ENCODE data around the gene DGKG. TPM values are rescaled to one million over a fixed set of nuclear protein-coding genes. Genes with fewer than 3 reads are reported as not detected.

Gene DGKG
- total RNA-seq, 1 experiment from 2014 or later: 45.2 TPM

DNA sequence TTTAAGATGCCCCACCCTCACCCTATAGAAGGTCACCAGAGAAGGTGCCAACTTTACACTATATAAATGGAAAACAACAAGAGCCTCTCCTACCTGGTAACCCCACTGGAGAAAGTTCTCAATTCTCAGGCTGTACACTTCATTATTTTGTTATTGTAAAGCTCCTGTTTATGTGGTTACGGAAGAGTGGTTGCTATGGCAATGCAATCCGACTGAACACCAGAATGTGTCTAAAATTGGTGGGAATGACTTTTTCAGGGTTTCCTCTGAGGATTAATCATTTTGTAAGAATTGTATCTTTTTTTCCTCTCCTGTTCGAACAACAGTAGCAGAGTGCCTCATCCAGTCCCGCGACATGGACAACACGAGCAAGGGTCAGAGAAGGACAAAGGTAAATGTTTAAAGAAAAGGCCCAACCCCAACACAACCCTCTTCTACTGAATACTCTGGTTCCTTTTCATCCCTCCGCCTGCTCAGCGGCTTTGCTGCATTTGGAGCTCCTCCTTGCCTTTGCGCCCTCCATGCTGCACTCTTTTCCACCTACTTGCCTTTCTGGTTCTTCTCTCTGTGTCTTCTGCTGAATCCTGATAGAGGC lies 45.3 kb downstream of the DGKG start:
- Histone ChIP-seq H3K36me3 (ENCODE audit: insufficient read depth, low read length, poor library complexity, severe bottlenecking) (no peaks in the 10 kb centered on the region), H3K27ac (ENCODE audit: low read depth, low read length, poor library complexity, severe bottlenecking) (no peak overlapping the region), H3K4me3 (ENCODE audit: low read depth, low read length, poor library complexity, severe bottlenecking) (no peak overlapping the region), H3K9me3 (ENCODE audit: low read depth, low read length, poor library complexity, severe bottlenecking) (no peaks in the 10 kb centered on the region), H3K27me3 (replicated peaks; ENCODE audit: insufficient read depth, low read depth, low read length, poor library complexity) (no peaks in the 10 kb centered on the region), H3K4me1 (ENCODE audit: insufficient read depth, low read length, poor library complexity, severe bottlenecking) (no peaks in the 10 kb centered on the region)
- DNase-seq (ENCODE audit: low spot score): no peak
- TF ChIP-seq CTCF (conservative IDR thresholded peaks at IDR 0.05; ENCODE audit: low read depth, low read length): no peak
- no peak for TF ChIP-seq EZH2 (IDR thresholded peaks at IDR 0.05; ENCODE audit: borderline replicate concordance, low read depth, low read length, poor library complexity, severe bottlenecking)
- no TSS peak for BruUV-seq (replicated peaks)
- ChIA-PET CTCF (no interaction called here), POLR2A (ENCODE audit: low non-redundant PET) (no interaction called here)
- intact Hi-C loops (cut with micrococcal nuclease; ENCODE audit: unreplicated experiment): no loop called here

DNA sequence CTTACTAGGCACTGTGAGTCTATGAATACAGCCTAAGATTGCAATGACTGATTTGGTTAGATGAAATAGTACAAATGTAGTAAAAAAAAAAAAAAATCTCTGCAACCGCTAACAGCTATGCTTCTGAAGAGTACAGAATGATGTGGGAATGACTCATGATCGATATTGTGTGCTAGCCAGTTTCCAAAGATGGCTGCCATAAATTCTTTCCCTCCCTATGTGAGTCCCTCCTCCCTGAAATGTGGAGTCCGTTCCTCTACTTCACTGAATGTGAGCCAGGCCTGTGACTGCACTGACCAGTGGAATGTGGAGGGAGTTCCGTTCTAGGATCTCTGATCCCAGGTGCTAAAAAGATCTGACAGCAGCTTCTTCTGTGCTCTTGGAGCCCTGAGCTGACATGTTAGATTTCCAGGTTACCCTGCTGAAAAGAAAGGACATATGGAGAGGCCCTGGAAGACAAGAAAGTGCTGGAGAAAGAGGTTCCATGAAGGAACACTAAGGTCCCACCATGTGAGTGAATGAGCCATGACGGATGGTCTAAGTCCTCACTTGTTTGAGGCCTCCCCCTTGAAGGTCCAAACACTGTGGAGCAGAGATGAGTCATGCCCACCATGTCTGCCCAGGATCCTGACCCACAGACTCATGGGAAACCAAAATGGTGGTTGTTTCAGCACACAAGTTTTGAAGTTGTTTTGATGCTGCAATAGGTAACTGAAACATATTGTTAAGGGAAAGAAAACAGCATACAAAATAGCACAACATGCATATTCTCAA lies 46.3 kb downstream of the DGKG start:
- H3K36me3 ChIP-seq (ENCODE audit: insufficient read depth, low read length, poor library complexity, severe bottlenecking): no peaks in the 10 kb centered on the region
- no peak for DNase-seq (ENCODE audit: low spot score)
- no peaks in the 10 kb centered on the region for H3K9me3 ChIP-seq (ENCODE audit: low read depth, low read length, poor library complexity, severe bottlenecking)
- H3K4me1 ChIP-seq (ENCODE audit: insufficient read depth, low read length, poor library complexity, severe bottlenecking): no peaks in the 10 kb centered on the region
- BruUV-seq (replicated peaks): no TSS peak
- no peak overlapping the region for H3K4me3 ChIP-seq (ENCODE audit: low read depth, low read length, poor library complexity, severe bottlenecking)
- ChIA-PET POLR2A (ENCODE audit: low non-redundant PET) (interaction anchor here (0.6 kb wide), 1 partner anchor 16 kb away, joined by 3 read pairs; no protein-coding TSS in a partner anchor), CTCF (no interaction called here)
- peaks cover 3% of the 10 kb centered on the region for H3K27me3 ChIP-seq (replicated peaks; ENCODE audit: insufficient read depth, low read depth, low read length, poor library complexity)
- intact Hi-C loops (cut with micrococcal nuclease; ENCODE audit: unreplicated experiment): no loop called here
- H3K27ac ChIP-seq (ENCODE audit: low read depth, low read length, poor library complexity, severe bottlenecking): no peak overlapping the region
- TF ChIP-seq EZH2 (IDR thresholded peaks at IDR 0.05; ENCODE audit: borderline replicate concordance, low read depth, low read length, poor library complexity, severe bottlenecking): no peak
- no peak for TF ChIP-seq CTCF (conservative IDR thresholded peaks at IDR 0.05; ENCODE audit: low read depth, low read length)

DNA sequence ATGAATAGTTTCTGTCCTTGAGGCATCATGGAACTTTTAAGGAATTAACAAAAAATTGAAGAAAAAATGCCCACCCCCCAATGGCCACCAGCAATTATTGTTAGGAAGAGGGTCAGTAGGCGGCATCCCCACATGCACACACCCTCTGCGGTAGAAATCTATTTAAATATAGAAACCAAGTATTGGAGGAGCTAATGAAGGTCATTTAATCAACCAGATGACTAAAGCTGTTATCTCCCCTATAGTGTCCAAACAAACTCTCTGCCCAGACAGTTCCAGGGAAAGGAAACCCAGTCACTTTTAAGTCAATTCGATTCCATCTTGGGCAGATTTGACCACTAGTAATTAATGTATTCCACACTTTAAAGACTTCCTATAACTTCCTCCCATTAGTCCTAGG lies 47.1 kb downstream of the DGKG start:
- DNase-seq (ENCODE audit: low spot score): no peak
- Histone ChIP-seq H3K4me3 (ENCODE audit: low read depth, low read length, poor library complexity, severe bottlenecking) (no peak overlapping the region), H3K27ac (ENCODE audit: low read depth, low read length, poor library complexity, severe bottlenecking) (no peak overlapping the region), H3K27me3 (replicated peaks; ENCODE audit: insufficient read depth, low read depth, low read length, poor library complexity) (peaks cover 6% of the 10 kb centered on the region), H3K36me3 (ENCODE audit: insufficient read depth, low read length, poor library complexity, severe bottlenecking) (no peaks in the 10 kb centered on the region), H3K4me1 (ENCODE audit: insufficient read depth, low read length, poor library complexity, severe bottlenecking) (no peaks in the 10 kb centered on the region), H3K9me3 (ENCODE audit: low read depth, low read length, poor library complexity, severe bottlenecking) (no peaks in the 10 kb centered on the region)
- intact Hi-C loops (cut with micrococcal nuclease; ENCODE audit: unreplicated experiment): no loop called here
- ChIA-PET CTCF (no interaction called here), POLR2A (ENCODE audit: low non-redundant PET) (no interaction called here)
- TF ChIP-seq CTCF (conservative IDR thresholded peaks at IDR 0.05; ENCODE audit: low read depth, low read length) (no peak), EZH2 (IDR thresholded peaks at IDR 0.05; ENCODE audit: borderline replicate concordance, low read depth, low read length, poor library complexity, severe bottlenecking) (no peak)
- BruUV-seq (replicated peaks): no TSS peak

All from A673 (cell line).